IMR-90 (cell line): Measurements from ENCODE around the gene DIPK1B.

Source experiments
- CEBPB ChIP-seq: IDR thresholded peaks from 2 replicates; pipeline ENCODE4 v1.6.1; 2012; ENCODE audit warnings: low read depth, low read length, improper control_type of control experiment
- FOS ChIP-seq: fragments of 150-350 bp; IDR thresholded peaks from 2 replicates; pipeline ENCODE4 v1.6.1; 2016; ENCODE audit warnings: low read depth, low read length
- MAFK ChIP-seq: IDR thresholded peaks from 2 replicates; pipeline ENCODE4 v1.6.1; 2012; ENCODE audit warnings: low read depth, low read length, improper control_type of control experiment
- MAZ ChIP-seq: IDR thresholded peaks from 2 replicates; pipeline ENCODE4 v1.6.1; 2012; ENCODE audit warnings: low read depth, mild to moderate bottlenecking, low read length, improper control_type of control experiment, moderate library complexity, borderline replicate concordance
- POLR2A ChIP-seq: IDR thresholded peaks from 2 replicates; pipeline ENCODE4 v1.6.1; 2012; ENCODE audit warnings: mild to moderate bottlenecking, low read depth, low read length
- RAD21 ChIP-seq: IDR thresholded peaks from 2 replicates; pipeline ENCODE4 v1.6.1; 2012; ENCODE audit warnings: low read length, improper control_type of control experiment
- RFX5 ChIP-seq: IDR thresholded peaks from 2 replicates; pipeline ENCODE4 v1.8.0; 2012; ENCODE audit warnings: low read depth, mild to moderate bottlenecking, low read length, moderate library complexity
- TF ChIP-seq, protein P1 (sequence below): conservative IDR thresholded peaks from 2 replicates; pipeline ENCODE4 v1.5.1; 2012; ENCODE audit warnings: mild to moderate bottlenecking, low read depth, low read length, improper control_type of control experiment

DNA sequence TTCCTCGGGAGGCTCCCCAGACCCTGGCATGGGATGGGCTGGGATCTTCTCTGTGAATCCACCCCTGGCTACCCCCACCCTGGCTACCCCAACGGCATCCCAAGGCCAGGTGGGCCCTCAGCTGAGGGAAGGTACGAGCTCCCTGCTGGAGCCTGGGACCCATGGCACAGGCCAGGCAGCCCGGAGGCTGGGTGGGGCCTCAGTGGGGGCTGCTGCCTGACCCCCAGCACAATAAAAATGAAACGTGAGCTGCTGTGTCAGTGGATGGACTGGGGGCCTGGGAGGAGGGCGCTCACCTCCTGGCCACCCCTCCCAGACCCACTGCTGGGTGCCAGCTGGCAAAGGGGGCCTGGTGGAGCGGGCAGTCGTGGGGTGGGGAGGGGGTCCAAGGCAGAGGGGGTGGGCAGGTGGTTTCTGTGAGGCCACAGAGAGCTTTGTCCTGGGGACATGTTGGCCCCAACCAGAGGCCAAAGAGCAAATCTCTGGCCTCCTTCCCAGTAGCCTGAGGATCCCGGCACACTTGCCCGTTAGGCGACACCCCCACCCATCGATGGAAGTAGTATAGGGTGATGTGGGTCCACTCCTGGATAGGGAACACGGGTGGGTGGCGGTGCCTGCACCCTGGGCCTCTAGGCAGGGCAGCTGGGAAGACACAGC lies 39.8 kb upstream of the DIPK1B start:
- TF ChIP-seq, protein P1, sequence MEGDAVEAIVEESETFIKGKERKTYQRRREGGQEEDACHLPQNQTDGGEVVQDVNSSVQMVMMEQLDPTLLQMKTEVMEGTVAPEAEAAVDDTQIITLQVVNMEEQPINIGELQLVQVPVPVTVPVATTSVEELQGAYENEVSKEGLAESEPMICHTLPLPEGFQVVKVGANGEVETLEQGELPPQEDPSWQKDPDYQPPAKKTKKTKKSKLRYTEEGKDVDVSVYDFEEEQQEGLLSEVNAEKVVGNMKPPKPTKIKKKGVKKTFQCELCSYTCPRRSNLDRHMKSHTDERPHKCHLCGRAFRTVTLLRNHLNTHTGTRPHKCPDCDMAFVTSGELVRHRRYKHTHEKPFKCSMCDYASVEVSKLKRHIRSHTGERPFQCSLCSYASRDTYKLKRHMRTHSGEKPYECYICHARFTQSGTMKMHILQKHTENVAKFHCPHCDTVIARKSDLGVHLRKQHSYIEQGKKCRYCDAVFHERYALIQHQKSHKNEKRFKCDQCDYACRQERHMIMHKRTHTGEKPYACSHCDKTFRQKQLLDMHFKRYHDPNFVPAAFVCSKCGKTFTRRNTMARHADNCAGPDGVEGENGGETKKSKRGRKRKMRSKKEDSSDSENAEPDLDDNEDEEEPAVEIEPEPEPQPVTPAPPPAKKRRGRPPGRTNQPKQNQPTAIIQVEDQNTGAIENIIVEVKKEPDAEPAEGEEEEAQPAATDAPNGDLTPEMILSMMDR, result no peak
- TF ChIP-seq MAZ (no peak), RFX5 (no peak), CEBPB (no peak), FOS (no peak), POLR2A (no peak), MAFK (no peak), RAD21 (no peak)
